Type B pancreatic cell (in vitro differentiated cells): ENCODE measurements around the gene PALM. TPM values are rescaled to one million over a fixed set of nuclear protein-coding genes. Genes with fewer than 3 reads are reported as not detected.
A peak's percentile ranks its signal among the peaks of the same experiment; 100 is the strongest.

Source experiments
- DNase-seq: peaks from one replicate; pipeline ENCODE4 v3.0.0; 2021; ENCODE audit warnings: mixed read lengths; ENCODE audit not compliant: unreplicated experiment; ENCODE audit errors: extremely low spot score
- H3K27ac Mint-ChIP-seq: 2 replicates; pipeline ENCODE4 v1.8.0; 2021; ENCODE audit warnings: mild to moderate bottlenecking, mixed read lengths
- H3K27me3 Mint-ChIP-seq: 2 replicates; pipeline ENCODE4 v1.8.0; 2021; ENCODE audit warnings: mixed read lengths
- H3K36me3 Mint-ChIP-seq: 2 replicates; pipeline ENCODE4 v1.8.0; 2021; ENCODE audit warnings: mixed read lengths
- H3K4me1 Mint-ChIP-seq: one replicate; pipeline ENCODE4 v1.8.0; 2021; ENCODE audit warnings: mixed read lengths; ENCODE audit not compliant: unreplicated experiment
- H3K4me3 Mint-ChIP-seq: 2 replicates; pipeline ENCODE4 v1.8.0; 2021; ENCODE audit warnings: mild to moderate bottlenecking, mixed read lengths
- H3K9me3 Mint-ChIP-seq: 2 replicates; pipeline ENCODE4 v1.8.0; 2021; ENCODE audit warnings: mixed read lengths
- total RNA-seq: library from RNA; stranded (reverse); gene quantifications from 2 replicates; pipeline ENCODE4 v1.2.1, GENCODE V29; 2021; ENCODE audit warnings: low replicate concordance
- TF ChIP-seq, protein P1 (sequence below): fragments of 200-600 bp; sonication (generic); conservative IDR thresholded peaks from 2 replicates; pipeline ENCODE4 v1.5.0; 2021; ENCODE audit warnings: antibody characterized with exemption, mild to moderate bottlenecking

The PALM gene
- total RNA-seq, 1 donor from 2014 or later: 64.1 TPM

GRCh38 chr19:731000-731399 lies 22.3 kb downstream of the PALM start:
- DNase-seq: no peak
- no peak overlapping the region for H3K4me3 Mint-ChIP-seq
- peaks cover 4% of the 10 kb centered on the region for H3K4me1 Mint-ChIP-seq
- H3K27me3 Mint-ChIP-seq: no peaks in the 10 kb centered on the region
- no peaks in the 10 kb centered on the region for H3K36me3 Mint-ChIP-seq
- TF ChIP-seq, protein P1, sequence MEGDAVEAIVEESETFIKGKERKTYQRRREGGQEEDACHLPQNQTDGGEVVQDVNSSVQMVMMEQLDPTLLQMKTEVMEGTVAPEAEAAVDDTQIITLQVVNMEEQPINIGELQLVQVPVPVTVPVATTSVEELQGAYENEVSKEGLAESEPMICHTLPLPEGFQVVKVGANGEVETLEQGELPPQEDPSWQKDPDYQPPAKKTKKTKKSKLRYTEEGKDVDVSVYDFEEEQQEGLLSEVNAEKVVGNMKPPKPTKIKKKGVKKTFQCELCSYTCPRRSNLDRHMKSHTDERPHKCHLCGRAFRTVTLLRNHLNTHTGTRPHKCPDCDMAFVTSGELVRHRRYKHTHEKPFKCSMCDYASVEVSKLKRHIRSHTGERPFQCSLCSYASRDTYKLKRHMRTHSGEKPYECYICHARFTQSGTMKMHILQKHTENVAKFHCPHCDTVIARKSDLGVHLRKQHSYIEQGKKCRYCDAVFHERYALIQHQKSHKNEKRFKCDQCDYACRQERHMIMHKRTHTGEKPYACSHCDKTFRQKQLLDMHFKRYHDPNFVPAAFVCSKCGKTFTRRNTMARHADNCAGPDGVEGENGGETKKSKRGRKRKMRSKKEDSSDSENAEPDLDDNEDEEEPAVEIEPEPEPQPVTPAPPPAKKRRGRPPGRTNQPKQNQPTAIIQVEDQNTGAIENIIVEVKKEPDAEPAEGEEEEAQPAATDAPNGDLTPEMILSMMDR: no peak
- no peak overlapping the region for H3K27ac Mint-ChIP-seq
- no peaks in the 10 kb centered on the region for H3K9me3 Mint-ChIP-seq

GRCh38 chr19:732148-733069 lies 23.7 kb downstream of the PALM start:
- Mint-ChIP-seq H3K27ac (no peak overlapping the region), H3K27me3 (no peaks in the 10 kb centered on the region), H3K36me3 (no peaks in the 10 kb centered on the region), H3K9me3 (no peaks in the 10 kb centered on the region), H3K4me3 (no peak overlapping the region), H3K4me1 (peaks cover 4% of the 10 kb centered on the region)
- TF ChIP-seq, protein P1: no peak
- no peak for DNase-seq

- H3K4me3 Mint-ChIP-seq: no peak overlapping the region
- DNase-seq: no peak
- H3K36me3 Mint-ChIP-seq: no peaks in the 10 kb centered on the region
- TF ChIP-seq, protein P1: no peak
- H3K9me3 Mint-ChIP-seq: no peaks in the 10 kb centered on the region
- no peaks in the 10 kb centered on the region for H3K27me3 Mint-ChIP-seq
- H3K4me1 Mint-ChIP-seq: peaks cover 4% of the 10 kb centered on the region
- H3K27ac Mint-ChIP-seq: no peak overlapping the region
Observed at GRCh38 chr19:734716-735115, 26.0 kb downstream of the PALM start.

DNA sequence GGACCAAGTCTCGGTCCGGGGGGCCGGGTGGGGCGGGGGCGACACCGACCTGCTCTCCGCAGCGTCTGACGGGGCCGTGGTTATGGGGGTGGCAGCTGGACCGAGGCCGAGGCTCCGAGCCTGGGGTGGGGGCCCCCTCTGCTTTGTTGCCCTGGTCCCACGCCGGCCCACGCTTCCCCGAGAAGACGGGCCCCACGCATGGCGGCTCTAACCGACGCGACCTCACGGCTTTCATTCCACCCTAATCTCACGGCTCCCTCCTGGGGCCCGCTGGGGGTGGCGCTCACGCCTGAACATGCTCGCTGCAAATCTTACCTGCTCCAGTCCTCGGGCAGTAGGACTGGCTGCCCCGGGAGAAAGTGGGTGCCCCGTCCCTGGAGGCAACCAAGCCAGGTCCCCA lies 27.4 kb downstream of the PALM start:
- Mint-ChIP-seq H3K27me3 (no peaks in the 10 kb centered on the region), H3K27ac (no peak overlapping the region), H3K9me3 (no peaks in the 10 kb centered on the region), H3K36me3 (no peaks in the 10 kb centered on the region), H3K4me3 (no peak overlapping the region), H3K4me1 (peaks cover 4% of the 10 kb centered on the region)
- TF ChIP-seq, protein P1: no peak
- DNase-seq: no peak

DNA sequence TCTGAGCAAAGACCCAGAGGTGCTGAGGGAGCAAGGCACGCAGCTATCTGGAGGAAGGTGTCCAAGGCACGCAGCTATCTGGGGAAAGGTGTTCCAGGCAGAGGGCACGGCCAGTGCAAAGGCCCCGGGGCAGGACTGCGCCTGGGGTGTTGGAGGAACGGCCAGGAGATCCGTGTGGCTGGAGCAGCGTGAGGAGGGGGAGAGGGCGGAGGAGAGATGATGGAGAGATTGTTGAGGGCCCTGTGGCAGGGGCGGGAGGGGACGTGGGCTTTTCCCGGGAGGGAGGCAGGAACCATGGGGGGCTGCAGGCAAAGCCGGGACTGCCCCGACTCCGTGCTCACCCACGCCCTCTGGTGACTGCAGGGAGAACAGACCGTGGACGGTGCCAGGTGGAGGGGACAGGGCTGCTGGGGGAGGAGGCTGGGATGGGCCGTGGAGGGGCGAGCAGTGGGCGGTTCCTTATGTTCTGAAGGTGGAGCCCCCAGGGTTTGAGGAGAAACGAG lies 28.9 kb downstream of the PALM start:
- TF ChIP-seq, protein P1: peak; percentile 71
- H3K36me3 Mint-ChIP-seq: no peaks in the 10 kb centered on the region
- H3K4me3 Mint-ChIP-seq: no peak overlapping the region
- peaks cover 4% of the 10 kb centered on the region for H3K4me1 Mint-ChIP-seq
- H3K27me3 Mint-ChIP-seq: no peaks in the 10 kb centered on the region
- no peak for DNase-seq
- H3K9me3 Mint-ChIP-seq: no peaks in the 10 kb centered on the region
- H3K27ac Mint-ChIP-seq: no peak overlapping the region
